Endodermal cell (in vitro differentiated cells): Measurements from ENCODE around the gene LRBA. TPM values are rescaled to one million over a fixed set of nuclear protein-coding genes. Genes with fewer than 3 reads are reported as not detected.

Experiments
- DNase-seq: peaks from one replicate; pipeline ENCODE4 v3.0.0-alpha.2; 2017
- H3K27ac ChIP-seq: 2 replicates; pipeline ENCODE4 v1.5.1; 2013; ENCODE audit warnings: mild to moderate bottlenecking, low read depth, low read length, moderate library complexity
- H3K27me3 ChIP-seq: 2 replicates; pipeline ENCODE4 v1.6.1; 2013; ENCODE audit warnings: mild to moderate bottlenecking, low read length, moderate library complexity; ENCODE audit not compliant: insufficient read depth, control insufficient read depth, poor library complexity, severe bottlenecking
- H3K36me3 ChIP-seq: 2 replicates; pipeline ENCODE4 v1.7.0; 2013; ENCODE audit warnings: mild to moderate bottlenecking, low read length, moderate library complexity; ENCODE audit not compliant: control insufficient read depth, insufficient read depth
- H3K4me1 ChIP-seq: one replicate; pipeline ENCODE4 v1.7.0; 2013; ENCODE audit warnings: low read length; ENCODE audit not compliant: control insufficient read depth, insufficient read depth
- H3K4me3 ChIP-seq: 2 replicates; pipeline ENCODE4 v1.5.1; 2013; ENCODE audit warnings: mild to moderate bottlenecking, low read length, moderate library complexity
- H3K9ac ChIP-seq: 2 replicates; pipeline ENCODE4 v1.6.1; 2013; ENCODE audit warnings: mild to moderate bottlenecking, low read length, moderate library complexity; ENCODE audit not compliant: poor library complexity, severe bottlenecking; ENCODE audit errors: extremely low read depth
- H3K9me3 ChIP-seq: 2 replicates; pipeline ENCODE4 v1.6.1; 2013; ENCODE audit warnings: mild to moderate bottlenecking, low read length, moderate library complexity; ENCODE audit not compliant: control insufficient read depth
- H3K27ac Mint-ChIP-seq: 2 replicates; pipeline ENCODE4 v1.8.0; 2020; ENCODE audit warnings: mixed read lengths
- H3K27me3 Mint-ChIP-seq: 2 replicates; pipeline ENCODE4 v1.8.0; 2021; ENCODE audit warnings: mild to moderate bottlenecking, mixed read lengths; ENCODE audit not compliant: insufficient read depth
- H3K36me3 Mint-ChIP-seq: 2 replicates; pipeline ENCODE4 v1.8.0; 2020; ENCODE audit warnings: low read depth, mixed read lengths
- H3K4me1 Mint-ChIP-seq: 2 replicates; pipeline ENCODE4 v1.8.0; 2020; ENCODE audit warnings: mixed read lengths
- H3K4me3 Mint-ChIP-seq: 2 replicates; pipeline ENCODE4 v1.8.0; 2020; ENCODE audit warnings: mild to moderate bottlenecking, moderate library complexity, mixed read lengths
- H3K9me3 Mint-ChIP-seq: 2 replicates; pipeline ENCODE4 v1.8.0; 2020; ENCODE audit warnings: mild to moderate bottlenecking, mixed read lengths
- CTCF ChIP-seq: fragments of 200-600 bp; sonication (generic); conservative IDR thresholded peaks from 2 replicates; pipeline ENCODE4 v1.5.0; 2021; ENCODE audit warnings: antibody characterized with exemption, mild to moderate bottlenecking
- WGBS, 2 experiments: methylation state at CpG; one replicate each; pipeline versions ENCODE4 v1.1.5 to v1.1.7; 2013; ENCODE audit warnings: missing lambda C conversion rate in 2 of 2, mixed read lengths in 1 of 2; ENCODE audit not compliant: insufficient coverage in 1 of 2, insufficient read length in 1 of 2; 5-methylcytosine and 5-hydroxymethylcytosine counted together
- total RNA-seq, 2 donors: library from RNA; stranded (reverse); fragmentation: NEBNext Ultra II Directional in 1 of 2; extraction: Animal tissue kit (Norgen Biotek cat#: 25700) in 1 of 2; gene quantifications; 2 replicates in 1 of 2; 3 replicates in 1 of 2; pipeline ENCODE4 v1.2.1, GENCODE V29; 2021

LRBA gene
- total RNA-seq, 2 donors from 2014 or later, result 77.3 to 95.9 TPM

GRCh38 chr4:150322646-150323045 is 692.4 kb downstream of the LRBA start:
- Mint-ChIP-seq H3K27me3 (peaks cover 3% of the 10 kb centered on the region), H3K4me3 (no peak overlapping the region), H3K4me1 (peaks cover 55% of the 10 kb centered on the region), H3K9me3 (no peaks in the 10 kb centered on the region), H3K27ac (no peak overlapping the region), H3K36me3 (peaks cover 7% of the 10 kb centered on the region)
- H3K36me3 ChIP-seq, result peaks cover 14% of the 10 kb centered on the region
- TF ChIP-seq CTCF, result no peak
- no peak overlapping the region for H3K9ac ChIP-seq
- no peak overlapping the region for H3K4me3 ChIP-seq
- WGBS, 2 experiments, result 93 to 95% methylated on average over 3 to 4 of the region's 4 CpGs
- H3K9me3 ChIP-seq, result peaks cover 8% of the 10 kb centered on the region
- DNase-seq, result no peak
- H3K27ac ChIP-seq, result no peak overlapping the region
- H3K4me1 ChIP-seq, result peaks cover 14% of the 10 kb centered on the region
- H3K27me3 ChIP-seq, result no peaks in the 10 kb centered on the region

- H3K9me3 Mint-ChIP-seq, result no peaks in the 10 kb centered on the region
- Histone ChIP-seq H3K27ac (no peak overlapping the region), H3K4me3 (no peak overlapping the region), H3K27me3 (no peaks in the 10 kb centered on the region), H3K9me3 (peaks cover 8% of the 10 kb centered on the region), H3K9ac (no peak overlapping the region), H3K36me3 (peaks cover 14% of the 10 kb centered on the region), H3K4me1 (peaks cover 9% of the 10 kb centered on the region)
- H3K4me1 Mint-ChIP-seq, result peaks cover 59% of the 10 kb centered on the region
- H3K36me3 Mint-ChIP-seq, result peaks cover 7% of the 10 kb centered on the region
- H3K4me3 Mint-ChIP-seq, result no peak overlapping the region
- peaks cover 6% of the 10 kb centered on the region for H3K27me3 Mint-ChIP-seq
- H3K27ac Mint-ChIP-seq, result no peak overlapping the region
- TF ChIP-seq CTCF, result no peak
- peak; percentile 76 for DNase-seq
- WGBS, 2 experiments, result 44 to 46% methylated on average over 2 to 3 of the region's 3 CpGs
Observed at GRCh38 chr4:150321113-150321512, 694.0 kb downstream of the LRBA start.

GRCh38 chr4:150318971-150319370 is 696.1 kb downstream of the LRBA start:
- Histone ChIP-seq H3K9ac (no peak overlapping the region), H3K4me3 (no peak overlapping the region), H3K36me3 (no peaks in the 10 kb centered on the region), H3K4me1 (peaks cover 9% of the 10 kb centered on the region), H3K27ac (no peak overlapping the region), H3K9me3 (no peaks in the 10 kb centered on the region), H3K27me3 (no peaks in the 10 kb centered on the region)
- Mint-ChIP-seq H3K27me3 (peaks cover 6% of the 10 kb centered on the region), H3K9me3 (no peaks in the 10 kb centered on the region), H3K4me3 (no peak overlapping the region), H3K36me3 (no peaks in the 10 kb centered on the region), H3K27ac (no peak overlapping the region), H3K4me1 (peaks cover 63% of the 10 kb centered on the region)
- 17 to 42% methylated on average over 3 to 4 of the region's 4 CpGs for WGBS, 2 experiments
- DNase-seq, result peak; percentile 81
- TF ChIP-seq CTCF, result no peak
